ENCODE results near the gene ATAD3B.

Gene ATAD3B

GRCh38 chr1:1528301-1529267, 57.0 kb downstream of the ATAD3B start:
- no peak for DNase-seq (ENCODE audit: low read depth in 1 of 2, low spot score in 1 of 2)
- Histone ChIP-seq H3K27me3 (ENCODE audit: insufficient read depth, poor library complexity, severe bottlenecking) (no peaks in the 10 kb centered on the region), H3K27ac (replicated peaks) (no peak overlapping the region), H3K4me3 (replicated peaks; ENCODE audit: insufficient read depth, low read length) (no peak overlapping the region)
- no peak for TF ChIP-seq POLR2AphosphoS5 (IDR thresholded peaks at IDR 0.05; ENCODE audit: low read depth)
- TF ChIP-seq CTCF (IDR thresholded peaks at IDR 0.05; ENCODE audit: insufficient read depth, low read length) = no peak
- no peak for TF ChIP-seq REST (IDR thresholded peaks at IDR 0.05; ENCODE audit: insufficient replicate concordance, low read depth)
- no peak for TF ChIP-seq SPI1 (IDR thresholded peaks at IDR 0.05; ENCODE audit: borderline replicate concordance, low read depth)
- TF ChIP-seq GABPA (IDR thresholded peaks at IDR 0.05; ENCODE audit: low read depth) = no peak

GRCh38 chr1:1529321-1529720, 57.8 kb downstream of the ATAD3B start:
- Histone ChIP-seq H3K4me3 (replicated peaks; ENCODE audit: insufficient read depth, low read length) (no peak overlapping the region), H3K27me3 (ENCODE audit: insufficient read depth, poor library complexity, severe bottlenecking) (no peaks in the 10 kb centered on the region), H3K27ac (replicated peaks) (no peak overlapping the region)
- TF ChIP-seq REST (IDR thresholded peaks at IDR 0.05; ENCODE audit: insufficient replicate concordance, low read depth) (no peak), SPI1 (IDR thresholded peaks at IDR 0.05; ENCODE audit: borderline replicate concordance, low read depth) (no peak)
- no peak for DNase-seq (ENCODE audit: low read depth in 1 of 2, low spot score in 1 of 2)

- no peaks in the 10 kb centered on the region for H3K27me3 ChIP-seq (ENCODE audit: insufficient read depth, poor library complexity, severe bottlenecking)
- TF ChIP-seq GABPA (IDR thresholded peaks at IDR 0.05; ENCODE audit: low read depth) (no peak), REST (IDR thresholded peaks at IDR 0.05; ENCODE audit: insufficient replicate concordance, low read depth) (no peak), SPI1 (IDR thresholded peaks at IDR 0.05; ENCODE audit: borderline replicate concordance, low read depth) (no peak), POLR2AphosphoS5 (IDR thresholded peaks at IDR 0.05; ENCODE audit: low read depth) (no peak), CTCF (IDR thresholded peaks at IDR 0.05; ENCODE audit: insufficient read depth, low read length) (no peak)
- no peak for DNase-seq (ENCODE audit: low read depth in 1 of 2, low spot score in 1 of 2)
- H3K4me3 ChIP-seq (replicated peaks; ENCODE audit: insufficient read depth, low read length) = no peak overlapping the region
- H3K27ac ChIP-seq (replicated peaks) = no peak overlapping the region
These were observed 58.4 kb downstream of the ATAD3B start for GRCh38 chr1:1529936-1530335.
